Liver (tissue), 9 donors: Measurements from ENCODE around the gene PTPA. TPM values are rescaled to one million over a fixed set of nuclear protein-coding genes. Genes with fewer than 3 reads are reported as not detected.

Experiments used
- DNase-seq: peaks from one replicate; pipeline ENCODE4 v3.0.0-alpha.2; 2017; ENCODE audit warnings: low spot score
- H3K27ac ChIP-seq, 2 donors: one replicate each; pipeline ENCODE4 v1.7.0; 2013; ENCODE audit warnings: inconsistent platforms in 2 of 2, low read length in 2 of 2, control low read depth in 1 of 2, low read depth in 1 of 2, mild to moderate bottlenecking in 1 of 2
- H3K27me3 ChIP-seq, 4 donors: one replicate each; pipeline versions ENCODE4 v1.6.1 to v1.7.0; 2013; ENCODE audit warnings: low read length in 3 of 4, inconsistent platforms in 1 of 4, mild to moderate bottlenecking in 1 of 4, moderate library complexity in 1 of 4; ENCODE audit not compliant: control insufficient read depth in 4 of 4, insufficient read depth in 4 of 4
- H3K36me3 ChIP-seq, 4 donors: one replicate each; pipeline versions ENCODE4 v1.6.1 to v1.7.0; 2013; ENCODE audit warnings: low read length in 3 of 4, mild to moderate bottlenecking in 3 of 4, low read depth in 1 of 4, moderate library complexity in 1 of 4; ENCODE audit not compliant: control insufficient read depth in 4 of 4, insufficient read depth in 3 of 4
- H3K4me1 ChIP-seq, 4 donors: one replicate each; pipeline versions ENCODE4 v1.6.1 to v1.7.0; 2013; ENCODE audit warnings: low read length in 3 of 4, mild to moderate bottlenecking in 3 of 4, moderate library complexity in 1 of 4; ENCODE audit not compliant: control insufficient read depth in 4 of 4, insufficient read depth in 4 of 4
- H3K4me3 ChIP-seq, 3 donors: one replicate each; pipeline versions ENCODE4 v1.6.1 to v1.7.0; 2013; ENCODE audit warnings: low read length in 3 of 3, control low read depth in 1 of 3, low read depth in 1 of 3, mild to moderate bottlenecking in 1 of 3
- H3K9ac ChIP-seq, 2 donors: one replicate each; pipeline ENCODE4 v1.7.0; 2013; ENCODE audit warnings: low read length in 2 of 2, mild to moderate bottlenecking in 2 of 2, moderate library complexity in 2 of 2, control low read depth in 1 of 2, low read depth in 1 of 2
- H3K9me3 ChIP-seq, 4 donors: one replicate each; pipeline versions ENCODE4 v1.6.1 to v1.7.0; 2013; ENCODE audit warnings: low read length in 3 of 4; ENCODE audit not compliant: control insufficient read depth in 4 of 4
- EGR1 ChIP-seq, 2 donors: IDR thresholded peaks; 2 replicates each; pipeline ENCODE4 v1.6.1; 2016 to 2018; ENCODE audit warnings: antibody characterized with exemption in 2 of 2, low read depth in 2 of 2
- FOXA1 ChIP-seq: IDR thresholded peaks from 2 replicates; pipeline ENCODE4 v1.6.1; 2016; ENCODE audit warnings: antibody characterized with exemption
- FOXA2 ChIP-seq: IDR thresholded peaks from 2 replicates; pipeline ENCODE4 v1.6.1; 2016; ENCODE audit warnings: antibody characterized with exemption
- HNF4A ChIP-seq, 2 donors: conservative IDR thresholded peaks; 2 replicates each; pipeline ENCODE4 v1.6.1; 2016; ENCODE audit warnings: antibody characterized with exemption in 2 of 2, mild to moderate bottlenecking in 2 of 2
- HNF4G ChIP-seq: IDR thresholded peaks from 2 replicates; pipeline ENCODE4 v1.6.1; 2016; ENCODE audit warnings: antibody characterized with exemption
- JUND ChIP-seq, 2 donors: IDR thresholded peaks; 2 replicates each; pipeline ENCODE4 v1.6.1; 2016; ENCODE audit warnings: antibody characterized with exemption in 2 of 2
- NR2F2 ChIP-seq: IDR thresholded peaks from 2 replicates; pipeline ENCODE4 v1.6.1; 2016; ENCODE audit warnings: antibody characterized with exemption
- RAD21 ChIP-seq, 2 donors: IDR thresholded peaks; 2 replicates each; pipeline ENCODE4 v1.6.1; 2016; ENCODE audit warnings: antibody characterized with exemption in 2 of 2, mild to moderate bottlenecking in 2 of 2
- RXRA ChIP-seq, 2 donors: IDR thresholded peaks; 2 replicates each; pipeline ENCODE4 v1.6.1; 2017 to 2018; ENCODE audit warnings: antibody characterized with exemption in 2 of 2, mild to moderate bottlenecking in 1 of 2
- TAF1 ChIP-seq: conservative IDR thresholded peaks from 2 replicates; pipeline ENCODE4 v1.6.1; 2016; ENCODE audit warnings: antibody characterized with exemption, mild to moderate bottlenecking
- YY1 ChIP-seq: IDR thresholded peaks from 2 replicates; pipeline ENCODE4 v1.6.1; 2016; ENCODE audit warnings: antibody characterized with exemption, mild to moderate bottlenecking
- WGBS: extraction: QIAGEN DNeasy Blood & Tissue Kit; methylation state at CpG from one replicate; pipeline ENCODE4 v1.1.7; 2013; 5-methylcytosine and 5-hydroxymethylcytosine counted together
- polyA plus RNA-seq, 2 donors: library from polyadenylated mRNA; stranded (reverse) in 1 of 2; unstranded in 1 of 2; fragments of 200-250 nt in 1 of 2; fragments of >200 nt in 1 of 2; fragmentation: Nextera tagmentation in 1 of 2; extraction: Ambion mirVana in 1 of 2; gene quantifications; one replicate each; pipeline versions ENCODE4 v1.2.1 to v1.2.3, GENCODE V29; 2013 to 2015
- total RNA-seq, 2 donors: library from RNA; depleted of rRNA; stranded (reverse); fragments of >200 nt; gene quantifications; one replicate each; pipeline ENCODE4 v1.2.3, GENCODE V29; 2014
- TF ChIP-seq, protein P1 (sequence below): IDR thresholded peaks from 2 replicates; pipeline ENCODE4 v1.6.1; 2016; ENCODE audit warnings: antibody characterized with exemption
- TF ChIP-seq, protein P2 (sequence below): IDR thresholded peaks from 2 replicates; pipeline ENCODE4 v1.6.1; 2016; ENCODE audit warnings: antibody characterized with exemption
- TF ChIP-seq, protein P3 (sequence below): IDR thresholded peaks from 2 replicates; pipeline ENCODE4 v1.6.1; 2016; ENCODE audit warnings: antibody characterized with exemption, mild to moderate bottlenecking
- TF ChIP-seq, protein P4 (sequence below): fragments of 150-350 bp; IDR thresholded peaks from 2 replicates; pipeline ENCODE4 v1.5.1; 2017; ENCODE audit warnings: improper control_type of control experiment, low read depth, low read length; ENCODE audit not compliant: missing input control
- donor health status: healthy.
- donor health status: healthy.
- donor health status: healthy.
- donor health status: healthy.
- donor health status: healthy.

The PTPA gene
- total and polyA plus RNA-seq, 4 donors: 27.6 to 66.0 (median 38.4) TPM

DNA sequence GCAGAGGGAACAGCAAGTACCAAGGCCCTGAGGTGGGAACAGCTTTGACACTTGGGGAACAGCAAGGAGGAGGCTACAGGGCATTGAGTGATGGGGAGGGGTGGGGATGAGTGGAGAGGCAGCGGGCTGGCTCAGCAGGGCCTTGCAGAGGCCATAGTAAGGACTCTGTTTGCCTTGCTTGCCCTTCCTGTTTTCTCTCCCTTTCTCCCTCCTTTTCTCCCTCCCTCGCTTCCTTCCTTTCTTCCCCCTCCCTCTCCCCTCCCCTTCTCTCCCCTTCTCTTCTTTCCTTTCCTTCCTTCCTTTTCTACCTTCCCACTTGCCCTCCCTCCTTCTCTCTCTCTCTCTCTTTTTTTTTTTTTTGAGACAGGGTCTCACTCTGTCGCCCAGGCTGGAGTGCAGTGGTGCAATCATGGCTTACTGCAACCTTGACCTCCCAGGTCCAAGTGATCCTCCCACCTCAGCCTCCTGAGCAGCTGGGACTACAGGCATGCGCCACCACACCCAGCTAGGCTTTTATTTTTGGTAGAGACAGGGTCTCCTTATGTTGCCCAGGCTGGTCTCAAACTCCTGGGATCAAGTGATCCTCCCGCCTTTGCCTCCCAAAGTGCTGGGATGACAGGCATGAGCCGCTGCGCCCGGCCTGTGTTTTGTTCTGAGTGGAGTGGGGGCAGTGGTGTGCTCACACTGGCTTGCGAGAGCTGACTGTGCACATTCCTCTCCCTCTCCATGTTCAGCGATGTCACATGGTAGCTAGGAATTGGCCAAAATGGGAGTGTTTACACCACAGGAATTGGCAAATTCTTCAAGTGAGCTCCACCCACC, 49.7 kb downstream of the PTPA start:
- TF ChIP-seq RAD21 (IDR thresholded peaks at IDR 0.05) (no peak), FOXA2 (no peak), HNF4A (conservative IDR thresholded peaks at IDR 0.05) (no peak), YY1 (no peak), EGR1 (IDR thresholded peaks at IDR 0.05; ENCODE audit: low read depth in 2 of 2) (no peak), HNF4G (no peak), JUND (IDR thresholded peaks at IDR 0.05) (no peak), TAF1 (no peak), FOXA1 (no peak), RXRA (IDR thresholded peaks at IDR 0.05) (no peak)
- TF ChIP-seq, protein P1, sequence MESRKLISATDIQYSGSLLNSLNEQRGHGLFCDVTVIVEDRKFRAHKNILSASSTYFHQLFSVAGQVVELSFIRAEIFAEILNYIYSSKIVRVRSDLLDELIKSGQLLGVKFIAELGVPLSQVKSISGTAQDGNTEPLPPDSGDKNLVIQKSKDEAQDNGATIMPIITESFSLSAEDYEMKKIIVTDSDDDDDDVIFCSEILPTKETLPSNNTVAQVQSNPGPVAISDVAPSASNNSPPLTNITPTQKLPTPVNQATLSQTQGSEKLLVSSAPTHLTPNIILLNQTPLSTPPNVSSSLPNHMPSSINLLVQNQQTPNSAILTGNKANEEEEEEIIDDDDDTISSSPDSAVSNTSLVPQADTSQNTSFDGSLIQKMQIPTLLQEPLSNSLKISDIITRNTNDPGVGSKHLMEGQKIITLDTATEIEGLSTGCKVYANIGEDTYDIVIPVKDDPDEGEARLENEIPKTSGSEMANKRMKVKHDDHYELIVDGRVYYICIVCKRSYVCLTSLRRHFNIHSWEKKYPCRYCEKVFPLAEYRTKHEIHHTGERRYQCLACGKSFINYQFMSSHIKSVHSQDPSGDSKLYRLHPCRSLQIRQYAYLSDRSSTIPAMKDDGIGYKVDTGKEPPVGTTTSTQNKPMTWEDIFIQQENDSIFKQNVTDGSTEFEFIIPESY: no peak
- TF ChIP-seq, protein P2, sequence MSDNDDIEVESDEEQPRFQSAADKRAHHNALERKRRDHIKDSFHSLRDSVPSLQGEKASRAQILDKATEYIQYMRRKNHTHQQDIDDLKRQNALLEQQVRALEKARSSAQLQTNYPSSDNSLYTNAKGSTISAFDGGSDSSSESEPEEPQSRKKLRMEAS: no peak
- Histone ChIP-seq H3K9ac (no peak overlapping the region), H3K4me3 (no peak overlapping the region), H3K27ac (no peak overlapping the region), H3K36me3 (peaks cover 0 to 3% (median 0%) of the 10 kb centered on the region in 4 donors), H3K4me1 (no peaks in the 10 kb centered on the region), H3K27me3 (no peaks in the 10 kb centered on the region), H3K9me3 (no peaks in the 10 kb centered on the region)
- DNase-seq: no peak
- WGBS: 88% methylated on average over 10 of the region's 10 CpGs

DNA sequence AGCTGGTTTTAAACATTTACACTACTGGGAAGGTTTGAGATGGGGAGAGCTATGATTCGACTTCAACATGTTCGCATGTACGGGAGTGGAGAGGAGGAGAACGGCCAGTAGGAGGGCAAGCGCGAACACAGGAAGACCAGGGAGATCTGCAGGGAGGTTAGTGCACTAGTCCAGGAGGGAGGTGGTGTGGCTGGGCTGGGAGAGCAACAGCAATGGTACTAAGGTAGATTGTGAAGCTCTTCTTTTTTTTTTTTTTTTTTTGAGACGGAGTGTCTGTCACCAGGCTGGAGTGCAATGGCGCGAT, 50.3 kb downstream of the PTPA start:
- Histone ChIP-seq H3K9ac (no peak overlapping the region), H3K27ac (no peak overlapping the region), H3K27me3 (no peaks in the 10 kb centered on the region), H3K9me3 (no peaks in the 10 kb centered on the region), H3K4me3 (no peak overlapping the region), H3K36me3 (no peaks in the 10 kb centered on the region), H3K4me1 (peaks cover 0 to 2% (median 0%) of the 10 kb centered on the region in 4 donors)
- 96% methylated on average over 9 of the region's 9 CpGs for WGBS
- TF ChIP-seq, protein P3, sequence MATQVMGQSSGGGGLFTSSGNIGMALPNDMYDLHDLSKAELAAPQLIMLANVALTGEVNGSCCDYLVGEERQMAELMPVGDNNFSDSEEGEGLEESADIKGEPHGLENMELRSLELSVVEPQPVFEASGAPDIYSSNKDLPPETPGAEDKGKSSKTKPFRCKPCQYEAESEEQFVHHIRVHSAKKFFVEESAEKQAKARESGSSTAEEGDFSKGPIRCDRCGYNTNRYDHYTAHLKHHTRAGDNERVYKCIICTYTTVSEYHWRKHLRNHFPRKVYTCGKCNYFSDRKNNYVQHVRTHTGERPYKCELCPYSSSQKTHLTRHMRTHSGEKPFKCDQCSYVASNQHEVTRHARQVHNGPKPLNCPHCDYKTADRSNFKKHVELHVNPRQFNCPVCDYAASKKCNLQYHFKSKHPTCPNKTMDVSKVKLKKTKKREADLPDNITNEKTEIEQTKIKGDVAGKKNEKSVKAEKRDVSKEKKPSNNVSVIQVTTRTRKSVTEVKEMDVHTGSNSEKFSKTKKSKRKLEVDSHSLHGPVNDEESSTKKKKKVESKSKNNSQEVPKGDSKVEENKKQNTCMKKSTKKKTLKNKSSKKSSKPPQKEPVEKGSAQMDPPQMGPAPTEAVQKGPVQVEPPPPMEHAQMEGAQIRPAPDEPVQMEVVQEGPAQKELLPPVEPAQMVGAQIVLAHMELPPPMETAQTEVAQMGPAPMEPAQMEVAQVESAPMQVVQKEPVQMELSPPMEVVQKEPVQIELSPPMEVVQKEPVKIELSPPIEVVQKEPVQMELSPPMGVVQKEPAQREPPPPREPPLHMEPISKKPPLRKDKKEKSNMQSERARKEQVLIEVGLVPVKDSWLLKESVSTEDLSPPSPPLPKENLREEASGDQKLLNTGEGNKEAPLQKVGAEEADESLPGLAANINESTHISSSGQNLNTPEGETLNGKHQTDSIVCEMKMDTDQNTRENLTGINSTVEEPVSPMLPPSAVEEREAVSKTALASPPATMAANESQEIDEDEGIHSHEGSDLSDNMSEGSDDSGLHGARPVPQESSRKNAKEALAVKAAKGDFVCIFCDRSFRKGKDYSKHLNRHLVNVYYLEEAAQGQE: no peak
- no peak for TF ChIP-seq HNF4A (conservative IDR thresholded peaks at IDR 0.05)
- no peak for TF ChIP-seq NR2F2
- TF ChIP-seq, protein P4, sequence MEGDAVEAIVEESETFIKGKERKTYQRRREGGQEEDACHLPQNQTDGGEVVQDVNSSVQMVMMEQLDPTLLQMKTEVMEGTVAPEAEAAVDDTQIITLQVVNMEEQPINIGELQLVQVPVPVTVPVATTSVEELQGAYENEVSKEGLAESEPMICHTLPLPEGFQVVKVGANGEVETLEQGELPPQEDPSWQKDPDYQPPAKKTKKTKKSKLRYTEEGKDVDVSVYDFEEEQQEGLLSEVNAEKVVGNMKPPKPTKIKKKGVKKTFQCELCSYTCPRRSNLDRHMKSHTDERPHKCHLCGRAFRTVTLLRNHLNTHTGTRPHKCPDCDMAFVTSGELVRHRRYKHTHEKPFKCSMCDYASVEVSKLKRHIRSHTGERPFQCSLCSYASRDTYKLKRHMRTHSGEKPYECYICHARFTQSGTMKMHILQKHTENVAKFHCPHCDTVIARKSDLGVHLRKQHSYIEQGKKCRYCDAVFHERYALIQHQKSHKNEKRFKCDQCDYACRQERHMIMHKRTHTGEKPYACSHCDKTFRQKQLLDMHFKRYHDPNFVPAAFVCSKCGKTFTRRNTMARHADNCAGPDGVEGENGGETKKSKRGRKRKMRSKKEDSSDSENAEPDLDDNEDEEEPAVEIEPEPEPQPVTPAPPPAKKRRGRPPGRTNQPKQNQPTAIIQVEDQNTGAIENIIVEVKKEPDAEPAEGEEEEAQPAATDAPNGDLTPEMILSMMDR: no peak
- no peak for DNase-seq
